ENCODE results near the gene XBP1. TPM values are rescaled to one million over a fixed set of nuclear protein-coding genes. Genes with fewer than 3 reads are reported as not detected.

Gene XBP1
- total and polyA plus RNA-seq, 2 donors (not counting 3 experiments of a cell fraction or from before 2014, with no cell fraction given), result 90.4 to 102 TPM

GRCh38 chr22:28793976-28794584, 6.3 kb downstream of the XBP1 start:
- H3K4me2 ChIP-seq (ENCODE audit: insufficient read depth, low read length), result no peak overlapping the region
- dilution Hi-C loops (cut with MboI; ENCODE audit: extremely low pct_ligation_motif_present, low sequenced_read_pairs), result no loop called here
- H3K4me1 ChIP-seq (ENCODE audit: control insufficient read depth, extremely low read depth, insufficient read depth, low read length), result peaks cover 12% of the 10 kb centered on the region
- BruUV-seq (replicated peaks), result no TSS peak
- ChIA-PET POLR2A (no interaction called here), CTCF (interaction anchor here (2.0 to 2.8 kb wide), 2 partner anchors 194 to 247 kb away, joined by 5 to 10 read pairs; no protein-coding TSS in a partner anchor)
- no peaks in the 10 kb centered on the region for H3K9me3 ChIP-seq (replicated peaks; ENCODE audit: control insufficient read depth, insufficient read depth, low read length)
- intact Hi-C loops (cut with micrococcal nuclease), result no loop called here
- H3K79me2 ChIP-seq (ENCODE audit: control insufficient read depth, insufficient read depth, low read length), result peaks cover 46% of the 10 kb centered on the region
- no peak for DNase-seq (ENCODE audit: low read depth, low spot score)
- H4K20me1 ChIP-seq (replicated peaks; ENCODE audit: control insufficient read depth, extremely low read depth, insufficient read depth, low read length), result peaks cover 13% of the 10 kb centered on the region
- TF ChIP-seq CTCF (IDR thresholded peaks at IDR 0.05; ENCODE audit: extremely low read depth in 1 of 2, insufficient read depth in 1 of 2, low read depth in 1 of 2, low read length in 2 of 2) (no peak), POLR2AphosphoS5 (IDR thresholded peaks at IDR 0.05; ENCODE audit: insufficient read depth, low read depth, low read length) (no peak), JUN (IDR thresholded peaks at IDR 0.05; ENCODE audit: borderline replicate concordance, insufficient read depth, insufficient read length, low read depth) (no peak), MYC (IDR thresholded peaks at IDR 0.05; ENCODE audit: low read depth, low read length) (no peak), GATA2 (IDR thresholded peaks at IDR 0.05; ENCODE audit: insufficient read depth, insufficient read length, low read depth, low read length) (no peak), POLR2A (IDR thresholded peaks at IDR 0.05; ENCODE audit: low read depth, low read length) (no peak), EZH2 (IDR thresholded peaks at IDR 0.05; ENCODE audit: borderline replicate concordance, low read depth, low read length, severe bottlenecking) (no peak), FOS (IDR thresholded peaks at IDR 0.05; ENCODE audit: borderline replicate concordance, insufficient read depth, low read length) (no peak), MAX (IDR thresholded peaks at IDR 0.05; ENCODE audit: insufficient read depth, insufficient read length) (no peak)
- no peak for FAIRE-seq
- no peak overlapping the region for H3K4me3 ChIP-seq (replicated peaks in 1 of 3; ENCODE audit: insufficient read depth in 1 of 3, low read depth in 1 of 3, low read length in 3 of 3)
- H3K27me3 ChIP-seq (ENCODE audit: control insufficient read depth in 2 of 2, insufficient read depth in 2 of 2, low read length in 2 of 2), result no peaks in the 10 kb centered on the region
- no peak overlapping the region for H3K9ac ChIP-seq (replicated peaks; ENCODE audit: extremely low read depth, insufficient read depth, low read length)
- peaks cover 27 to 28% of the 10 kb centered on the region in 2 experiments for H3K36me3 ChIP-seq (ENCODE audit: control insufficient read depth in 2 of 2, extremely low read depth in 1 of 2, insufficient read depth in 2 of 2, low read length in 2 of 2)
- no peak overlapping the region for H3K27ac ChIP-seq (ENCODE audit: insufficient read depth, low read depth, low read length)
- no peak overlapping the region for H2AFZ ChIP-seq (ENCODE audit: low read depth, low read length)
- H3K9me1 ChIP-seq (replicated peaks; ENCODE audit: control insufficient read depth, extremely low read depth, insufficient read depth, low read length), result no peaks in the 10 kb centered on the region

Data from endothelial cell of umbilical vein (primary cell).